ENCODE results near the gene BST1. TPM values are rescaled to one million over a fixed set of nuclear protein-coding genes. Genes with fewer than 3 reads are reported as not detected.

BST1 gene, protein sequence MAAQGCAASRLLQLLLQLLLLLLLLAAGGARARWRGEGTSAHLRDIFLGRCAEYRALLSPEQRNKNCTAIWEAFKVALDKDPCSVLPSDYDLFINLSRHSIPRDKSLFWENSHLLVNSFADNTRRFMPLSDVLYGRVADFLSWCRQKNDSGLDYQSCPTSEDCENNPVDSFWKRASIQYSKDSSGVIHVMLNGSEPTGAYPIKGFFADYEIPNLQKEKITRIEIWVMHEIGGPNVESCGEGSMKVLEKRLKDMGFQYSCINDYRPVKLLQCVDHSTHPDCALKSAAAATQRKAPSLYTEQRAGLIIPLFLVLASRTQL
- 4.7 TPM for total RNA-seq

- peak; percentile 75 for DNase-seq
Measured at GRCh38 chr4:15702941-15703403, at the start of gene BST1. Gene BST1 (plus strand): TSS chr4:15703065. CDS start chr4:15703145, 80 bp downstream.

GRCh38 chr4:15653420-15653819, 49.4 kb upstream of the BST1 start:
- no peak for DNase-seq

GRCh38 chr4:15653864-15654592, 48.8 kb upstream of the BST1 start:
- DNase-seq, result peak; percentile 74

DNA sequence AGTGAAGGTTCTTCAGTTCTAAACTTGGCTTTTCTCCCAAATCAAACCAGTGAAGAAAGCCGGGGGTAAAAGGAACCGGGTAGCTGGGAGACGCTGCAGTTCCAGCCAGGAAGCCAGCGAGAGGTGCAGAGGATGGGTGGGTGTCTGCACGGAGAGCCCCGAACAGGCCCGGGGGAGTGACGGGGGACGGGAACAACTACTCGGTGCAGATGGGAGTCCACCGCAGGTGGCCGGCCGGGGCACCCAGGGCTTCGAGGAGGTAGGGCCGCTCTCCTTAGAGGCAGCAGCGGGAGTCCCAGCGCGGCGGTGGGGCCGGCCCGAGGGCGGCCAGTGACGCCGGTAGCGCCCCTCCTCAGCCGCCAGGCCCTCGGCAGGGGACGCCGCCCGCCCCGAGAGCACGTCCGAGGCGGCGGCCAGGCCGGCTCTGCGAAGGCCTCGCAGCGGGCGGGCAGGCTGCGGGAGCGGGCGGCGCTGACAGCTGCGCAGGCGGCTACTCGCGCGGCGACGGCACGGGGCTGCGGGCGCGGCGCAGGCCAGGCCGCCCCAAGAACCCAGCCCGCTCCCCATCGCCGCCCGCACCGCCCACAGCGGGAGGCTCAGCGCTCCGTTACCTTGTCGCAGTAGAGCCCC, 48.2 kb upstream of the BST1 start:
- DNase-seq, result peak; percentile 66

- peak; percentile 95 for DNase-seq
Measured at GRCh38 chr4:15655223-15656037, 47.4 kb upstream of the BST1 start, which contains the start of gene FBXL5. Gene FBXL5 (minus strand): TSS chr4:15655357. CDS start chr4:15655287, 70 bp downstream.

DNA sequence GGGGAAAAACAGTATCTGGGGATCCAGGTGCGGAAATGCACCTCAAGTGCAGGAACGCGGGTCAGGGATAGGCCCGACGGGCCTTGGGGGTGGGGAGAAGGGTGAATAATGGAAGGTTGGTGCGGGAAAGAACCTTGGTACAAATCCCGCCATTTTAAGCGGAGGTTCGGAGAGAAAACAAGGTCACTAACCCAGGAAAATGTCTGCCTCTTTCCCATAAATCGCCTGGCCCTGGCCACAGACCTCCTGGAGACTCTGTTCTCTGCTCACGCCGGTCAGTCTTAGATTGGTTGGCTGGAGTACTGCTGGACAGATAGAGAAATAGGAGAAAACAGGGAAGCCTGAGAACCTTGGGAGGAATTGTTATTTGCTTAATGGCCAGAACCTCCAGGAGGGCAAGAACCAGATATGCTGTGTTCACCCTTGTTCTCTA, 46.8 kb upstream of the BST1 start:
- no peak for DNase-seq

GRCh38 chr4:15657366-15657765, 45.5 kb upstream of the BST1 start:
- no peak for DNase-seq

- DNase-seq, result no peak
Measured at GRCh38 chr4:15658136-15658770, 44.6 kb upstream of the BST1 start.

DNA sequence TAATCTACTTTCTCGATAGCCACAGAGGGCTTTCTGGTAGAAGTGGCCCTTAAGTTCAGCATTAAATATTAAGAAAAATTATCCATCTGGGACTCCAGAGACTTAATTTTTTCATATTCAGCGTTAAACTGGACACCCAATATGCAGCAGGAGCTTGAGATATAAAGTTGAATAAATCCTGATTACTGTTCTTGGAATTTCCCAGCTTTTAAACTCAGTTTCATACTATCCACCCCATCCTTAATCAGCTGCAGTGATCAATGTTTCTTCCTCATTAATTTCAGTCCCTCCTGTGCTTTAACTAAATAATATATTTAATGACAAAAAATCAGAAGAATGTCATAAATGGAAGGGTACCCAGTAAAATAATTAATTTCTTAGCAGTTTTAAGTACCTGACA, 44.1 kb upstream of the BST1 start:
- no peak for DNase-seq

GRCh38 chr4:15659768-15660570, 42.9 kb upstream of the BST1 start:
- DNase-seq, result no peak

DNA sequence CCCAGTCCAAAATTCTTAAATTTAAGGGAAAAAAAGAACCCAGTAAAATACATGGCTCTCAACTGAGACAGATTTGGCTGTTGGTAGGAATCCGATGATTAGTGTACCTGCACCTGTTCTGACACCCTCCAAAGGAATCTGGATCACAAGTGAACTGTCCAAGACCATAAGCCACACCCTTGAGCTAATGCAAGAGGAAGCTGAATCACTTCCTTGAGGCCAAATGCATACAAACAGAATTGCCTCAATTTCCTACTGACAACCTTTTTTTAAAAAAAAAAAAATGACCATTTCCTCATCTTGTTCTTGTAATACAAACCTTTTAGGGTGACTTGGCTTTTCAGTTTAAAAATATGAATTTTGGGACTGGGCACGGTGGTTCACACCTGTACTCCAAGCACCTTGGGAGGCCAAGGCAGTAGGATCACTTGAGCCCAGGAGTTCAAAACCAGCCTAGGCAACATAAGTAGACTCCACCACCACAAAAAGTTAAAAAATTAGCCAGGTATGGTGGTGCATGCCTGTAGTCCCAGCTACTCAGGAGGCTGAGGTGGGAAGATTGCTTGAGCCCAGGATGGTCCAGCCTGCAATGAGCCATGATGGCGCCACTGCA, 37.0 kb upstream of the BST1 start:
- DNase-seq, result no peak

GRCh38 chr4:15667006-15667405, 35.9 kb upstream of the BST1 start:
- DNase-seq, result no peak

GRCh38 chr4:15668566-15669435, 34.1 kb upstream of the BST1 start:
- DNase-seq, result no peak

- no peak for DNase-seq
Measured at GRCh38 chr4:15670576-15670975, 32.3 kb upstream of the BST1 start.

- no peak for DNase-seq
Measured at GRCh38 chr4:15672101-15672500, 30.8 kb upstream of the BST1 start.

DNA sequence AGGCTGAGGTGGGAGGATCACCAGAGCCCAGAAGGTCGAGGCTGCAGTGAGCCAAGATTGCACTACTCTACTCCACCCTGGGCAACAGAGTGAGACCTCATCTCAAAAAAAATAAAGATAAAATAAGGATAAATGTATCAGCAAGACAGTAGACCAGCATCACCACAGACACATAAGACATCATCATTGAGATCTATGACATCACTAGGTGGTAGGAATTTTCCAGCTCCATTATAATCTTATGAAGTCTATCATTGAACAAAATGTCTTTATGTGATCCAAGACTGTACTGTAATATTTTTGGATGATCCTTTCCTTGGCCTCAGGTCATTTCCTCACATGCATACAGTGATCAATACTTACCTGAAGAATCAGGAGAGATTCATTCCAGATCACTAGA, 29.5 kb upstream of the BST1 start:
- no peak for DNase-seq

- no peak for DNase-seq
Measured at GRCh38 chr4:15674046-15674445, 28.8 kb upstream of the BST1 start.

GRCh38 chr4:15674926-15675325, 27.9 kb upstream of the BST1 start:
- DNase-seq, result no peak

- DNase-seq, result no peak
Measured at GRCh38 chr4:15675356-15675755, 27.5 kb upstream of the BST1 start.
